ENCODE measurements around the gene THAP7. TPM values are rescaled to one million over a fixed set of nuclear protein-coding genes. Genes with fewer than 3 reads are reported as not detected.

THAP7 gene
- total RNA-seq, 1 experiment from 2014 or later = 29.1 TPM

GRCh38 chr22:21028277-21029251 is 26.6 kb upstream of the THAP7 start:
- CTCF ChIA-PET = no interaction called here
- no peak overlapping the region for H3K4me3 ChIP-seq (ENCODE audit: low read depth, low read length)
- H3K4me1 Mint-ChIP-seq (ENCODE audit: low read depth, unreplicated experiment) = no peaks in the 10 kb centered on the region
- no peak overlapping the region for H3K27ac Mint-ChIP-seq (ENCODE audit: unreplicated experiment)
- no peaks in the 10 kb centered on the region for H3K27me3 Mint-ChIP-seq (ENCODE audit: insufficient read depth, unreplicated experiment)
- H3K4me1 ChIP-seq = peaks cover 31% of the 10 kb centered on the region
- peaks cover 6% of the 10 kb centered on the region for H3K36me3 Mint-ChIP-seq (ENCODE audit: insufficient read depth, unreplicated experiment)
- no peaks in the 10 kb centered on the region for H3K27me3 ChIP-seq (replicated peaks; ENCODE audit: control insufficient read depth, insufficient read depth, low read length)
- BruUV-seq (replicated peaks) = no TSS peak
- H3K36me3 ChIP-seq (ENCODE audit: control insufficient read depth, insufficient read depth, low read length) = no peaks in the 10 kb centered on the region
- no peaks in the 10 kb centered on the region for H3K9me3 Mint-ChIP-seq (ENCODE audit: unreplicated experiment)
- POLR2A ChIA-PET = no interaction called here
- no peak for DNase-seq
- no peaks in the 10 kb centered on the region for H3K9me3 ChIP-seq
- intact Hi-C loops (cut with micrococcal nuclease; ENCODE audit: unreplicated experiment) = no loop called here
- TF ChIP-seq, protein P1, sequence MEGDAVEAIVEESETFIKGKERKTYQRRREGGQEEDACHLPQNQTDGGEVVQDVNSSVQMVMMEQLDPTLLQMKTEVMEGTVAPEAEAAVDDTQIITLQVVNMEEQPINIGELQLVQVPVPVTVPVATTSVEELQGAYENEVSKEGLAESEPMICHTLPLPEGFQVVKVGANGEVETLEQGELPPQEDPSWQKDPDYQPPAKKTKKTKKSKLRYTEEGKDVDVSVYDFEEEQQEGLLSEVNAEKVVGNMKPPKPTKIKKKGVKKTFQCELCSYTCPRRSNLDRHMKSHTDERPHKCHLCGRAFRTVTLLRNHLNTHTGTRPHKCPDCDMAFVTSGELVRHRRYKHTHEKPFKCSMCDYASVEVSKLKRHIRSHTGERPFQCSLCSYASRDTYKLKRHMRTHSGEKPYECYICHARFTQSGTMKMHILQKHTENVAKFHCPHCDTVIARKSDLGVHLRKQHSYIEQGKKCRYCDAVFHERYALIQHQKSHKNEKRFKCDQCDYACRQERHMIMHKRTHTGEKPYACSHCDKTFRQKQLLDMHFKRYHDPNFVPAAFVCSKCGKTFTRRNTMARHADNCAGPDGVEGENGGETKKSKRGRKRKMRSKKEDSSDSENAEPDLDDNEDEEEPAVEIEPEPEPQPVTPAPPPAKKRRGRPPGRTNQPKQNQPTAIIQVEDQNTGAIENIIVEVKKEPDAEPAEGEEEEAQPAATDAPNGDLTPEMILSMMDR (IDR thresholded peaks at IDR 0.05; ENCODE audit: insufficient read depth in 1 of 2, low read depth in 1 of 2, low read length in 1 of 2, severe bottlenecking in 1 of 2, unreplicated experiment in 1 of 2) = no peak
- H3K4me3 Mint-ChIP-seq (ENCODE audit: unreplicated experiment) = no peak overlapping the region

- CTCF ChIA-PET = no interaction called here
- Mint-ChIP-seq H3K9me3 (ENCODE audit: unreplicated experiment) (no peaks in the 10 kb centered on the region), H3K4me1 (ENCODE audit: low read depth, unreplicated experiment) (no peaks in the 10 kb centered on the region), H3K27ac (ENCODE audit: unreplicated experiment) (no peak overlapping the region), H3K36me3 (ENCODE audit: insufficient read depth, unreplicated experiment) (peaks cover 6% of the 10 kb centered on the region), H3K27me3 (ENCODE audit: insufficient read depth, unreplicated experiment) (no peaks in the 10 kb centered on the region), H3K4me3 (ENCODE audit: unreplicated experiment) (no peak overlapping the region)
- TF ChIP-seq, protein P1 (IDR thresholded peaks at IDR 0.05; ENCODE audit: insufficient read depth in 1 of 2, low read depth in 1 of 2, low read length in 1 of 2, severe bottlenecking in 1 of 2, unreplicated experiment in 1 of 2) = no peak
- intact Hi-C loops (cut with micrococcal nuclease; ENCODE audit: unreplicated experiment) = no loop called here
- POLR2A ChIA-PET = no interaction called here
- DNase-seq = peak; percentile 50 to 72
- no TSS peak for BruUV-seq (replicated peaks)
- Histone ChIP-seq H3K4me1 (peaks cover 23% of the 10 kb centered on the region), H3K36me3 (ENCODE audit: control insufficient read depth, insufficient read depth, low read length) (no peaks in the 10 kb centered on the region), H3K27me3 (replicated peaks; ENCODE audit: control insufficient read depth, insufficient read depth, low read length) (no peaks in the 10 kb centered on the region), H3K9me3 (no peaks in the 10 kb centered on the region), H3K4me3 (ENCODE audit: low read depth, low read length) (no peak overlapping the region)
Observed at GRCh38 chr22:21026783-21027692, 25.1 kb upstream of the THAP7 start.

Measured in Caco-2 (cell line).